Measurements from ENCODE around the gene SLC13A4.

- no peak for TF ChIP-seq CTCF (IDR thresholded peaks at IDR 0.05; ENCODE audit: insufficient read depth, low read depth, low read length)
- TF ChIP-seq EZH2 (IDR thresholded peaks at IDR 0.05; ENCODE audit: insufficient read depth, low read length), result no peak
Observed at GRCh38 chr7:135713836-135714470, 14.0 kb downstream of the SLC13A4 start.

Data from astrocyte (in vitro differentiated cells and primary cell).